A549 treated with CORT108297 at 1 μM for 4 hours (cell line): Measurements from ENCODE around the gene CATSPERE. TPM values are rescaled to one million over a fixed set of nuclear protein-coding genes. Genes with fewer than 3 reads are reported as not detected.

ENCODE experiments used
- total RNA-seq: library from RNA; stranded (reverse); fragments of 200-300 nt; extraction: Qiagen RNA extraction; gene quantifications from 5 replicates; pipeline ENCODE4 v1.2.3, GENCODE V29; 2022

Gene CATSPERE
- total RNA-seq, result 0.02 to 0.22 TPM (median 0.09 TPM) in 5 replicates

GRCh38 chr1:244461245-244462071, at the start of gene CATSPERE:
Gene CATSPERE (plus strand): TSS chr1:244461273. CDS start chr1:244461430, 157 bp downstream.

GRCh38 chr1:244451539-244451950, 9.5 kb upstream of the CATSPERE start, which contains the start of gene ADSS2:
Gene ADSS2 (minus strand): TSS chr1:244451909. CDS start chr1:244451817, 92 bp downstream.

GRCh38 chr1:244652623-244653438, 191.8 kb downstream of the CATSPERE start, which contains the start of gene DESI2:
Gene DESI2 (plus strand): TSS chr1:244653126. CDS start chr1:244653314, 188 bp downstream.

Other genes starting within 250 kb of the CATSPERE start
- 44.3 to 62.5 TPM (median 48.2 TPM) in 5 replicates for gene ADSS2, start 9.4 kb upstream of the CATSPERE start, total RNA-seq
- 27.1 to 34.2 TPM (median 30.5 TPM) in 5 replicates for gene DESI2, start 191.9 kb downstream of the CATSPERE start, total RNA-seq